NCI-H1092 treated with DMSO at 0.1 percent for 48 hours (cell line): ENCODE data around the gene KRTAP29-1.
"Not testable (repeated sequence)": the region's sequence is repeated elsewhere in the genome, so short reads cannot be mapped to it uniquely, and the experiment has no call there.

Experiments used
- DNase-seq: peaks from one replicate; lab custom pipeline; 2025; lab: John Stamatoyannopoulos, UW

The KRTAP29-1 gene

DNA sequence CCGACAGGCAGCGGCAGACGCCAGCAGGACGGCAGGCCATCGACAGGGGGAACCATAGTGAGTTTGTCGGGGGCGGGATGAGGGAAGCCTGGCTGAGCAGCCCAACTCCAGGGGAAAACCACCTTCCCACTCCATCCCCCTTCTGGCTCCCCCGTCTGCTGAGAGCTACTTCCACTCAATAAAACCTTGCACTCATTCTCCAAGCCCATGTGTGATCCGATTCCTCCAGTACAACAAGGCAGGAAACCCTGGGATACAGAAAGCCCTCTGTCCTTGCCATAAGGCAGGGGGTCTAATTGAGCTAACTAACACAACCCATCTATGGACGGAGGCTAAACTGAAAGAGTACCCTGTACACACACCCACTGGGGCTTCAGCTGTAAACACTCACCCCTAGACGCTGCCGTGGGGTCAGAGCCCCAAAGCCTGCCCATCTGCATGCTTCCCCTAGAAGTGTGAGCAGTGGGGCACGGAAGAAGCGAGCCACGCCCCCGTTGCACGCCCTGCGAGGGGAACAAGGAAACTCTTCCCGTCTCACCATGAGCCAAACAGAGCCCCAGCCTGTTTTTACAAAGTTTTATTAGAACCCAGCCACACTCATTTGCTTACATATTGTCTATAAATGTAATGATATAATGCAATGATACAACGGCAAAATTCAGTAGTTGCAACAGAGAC, 4.1 kb downstream of the KRTAP29-1 start:
- DNase-seq: no peak

DNA sequence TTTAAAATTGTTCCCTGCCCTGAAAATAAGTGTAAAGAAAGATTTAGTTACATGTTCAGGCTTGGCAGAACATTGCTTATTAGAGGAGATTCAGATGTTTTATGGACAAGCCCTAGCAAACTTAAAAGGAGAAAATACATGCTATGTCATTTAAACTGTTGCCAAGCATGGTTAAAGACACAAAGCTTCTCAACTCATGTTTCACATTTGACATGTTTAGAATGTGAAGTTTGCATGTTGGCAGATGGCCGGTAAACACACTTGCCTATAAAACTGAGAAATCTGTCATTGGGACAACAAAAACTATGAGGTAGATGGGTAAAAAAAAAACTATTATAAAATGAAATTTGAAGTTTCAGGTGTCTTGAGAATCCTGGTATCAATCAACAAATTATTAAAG, 5.8 kb downstream of the KRTAP29-1 start:
- DNase-seq: no peak

DNA sequence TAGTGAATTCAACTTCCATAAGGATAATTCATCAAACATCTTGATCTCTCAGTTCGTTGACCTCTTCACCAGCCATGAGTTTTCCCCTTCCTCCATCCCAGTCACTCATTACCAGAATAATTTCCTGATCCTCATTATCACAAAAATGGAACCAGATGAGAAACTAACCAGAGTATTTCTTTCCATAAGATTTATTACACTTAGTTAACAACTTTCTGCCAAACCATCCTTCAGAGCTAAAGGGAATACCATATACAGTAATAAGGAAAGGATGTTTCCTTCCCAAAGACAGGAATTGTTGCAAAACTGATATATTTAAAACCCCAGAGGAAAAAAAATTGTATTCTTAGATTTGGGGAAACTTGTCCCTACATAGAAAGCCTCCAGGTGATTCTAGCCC, 8.6 kb downstream of the KRTAP29-1 start:
- DNase-seq: no peak

DNA sequence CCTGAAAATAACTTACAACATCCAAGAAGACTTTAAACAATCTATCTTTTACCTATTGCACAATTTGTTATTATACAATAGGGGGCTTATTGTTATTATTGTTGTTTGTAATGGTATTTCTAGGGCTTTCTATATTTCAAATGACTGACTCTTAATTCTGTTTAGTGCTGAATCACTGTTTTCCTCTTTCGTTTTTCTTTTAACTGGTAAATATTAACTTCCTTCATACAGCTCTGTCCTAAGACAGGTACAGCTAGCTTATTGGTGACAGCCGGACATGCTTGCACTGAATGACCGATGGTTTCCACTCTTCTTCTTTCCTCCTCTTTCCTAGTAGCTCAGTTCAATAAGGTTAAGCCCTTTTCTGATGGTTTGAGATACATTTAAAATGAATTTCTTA, 15.6 kb downstream of the KRTAP29-1 start:
- no peak for DNase-seq

DNA sequence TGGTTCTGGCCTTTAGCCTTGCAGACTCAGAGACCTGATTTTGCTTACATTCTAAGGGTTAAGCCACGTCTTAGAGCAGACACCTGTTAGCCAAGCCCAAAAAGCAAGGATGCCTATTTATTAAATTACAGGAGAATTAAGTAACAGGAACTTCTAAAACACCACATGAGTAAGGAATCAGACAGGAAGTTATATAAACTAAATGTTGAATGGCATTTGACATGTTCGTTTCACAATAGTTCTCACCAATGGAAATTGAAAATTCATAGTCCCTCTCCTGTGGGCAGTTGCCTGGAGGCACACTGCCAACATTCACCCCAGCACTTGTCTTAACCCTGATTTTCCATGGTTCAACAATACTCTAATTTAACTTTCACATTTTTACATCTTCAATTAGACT, 18.1 kb downstream of the KRTAP29-1 start:
- DNase-seq: no peak

DNA sequence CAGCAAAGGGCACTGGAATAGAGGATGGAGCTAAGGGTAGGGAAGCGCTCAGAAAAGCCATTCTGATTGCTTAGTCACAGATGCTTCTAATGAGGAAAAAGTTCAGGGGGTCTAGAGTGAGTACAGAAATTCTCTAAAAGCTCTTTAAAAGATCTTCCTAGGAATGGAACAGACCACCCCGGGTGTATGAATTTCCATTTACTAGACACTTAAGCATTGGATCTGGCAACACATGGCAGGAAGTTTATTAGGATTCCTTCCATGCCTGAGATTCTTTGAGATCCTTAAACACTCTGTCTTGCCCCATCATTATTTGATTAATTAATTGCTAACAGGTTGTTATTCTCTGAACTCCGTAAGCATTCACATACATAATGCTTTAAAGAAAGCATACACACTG, 18.6 kb downstream of the KRTAP29-1 start:
- no peak for DNase-seq

DNA sequence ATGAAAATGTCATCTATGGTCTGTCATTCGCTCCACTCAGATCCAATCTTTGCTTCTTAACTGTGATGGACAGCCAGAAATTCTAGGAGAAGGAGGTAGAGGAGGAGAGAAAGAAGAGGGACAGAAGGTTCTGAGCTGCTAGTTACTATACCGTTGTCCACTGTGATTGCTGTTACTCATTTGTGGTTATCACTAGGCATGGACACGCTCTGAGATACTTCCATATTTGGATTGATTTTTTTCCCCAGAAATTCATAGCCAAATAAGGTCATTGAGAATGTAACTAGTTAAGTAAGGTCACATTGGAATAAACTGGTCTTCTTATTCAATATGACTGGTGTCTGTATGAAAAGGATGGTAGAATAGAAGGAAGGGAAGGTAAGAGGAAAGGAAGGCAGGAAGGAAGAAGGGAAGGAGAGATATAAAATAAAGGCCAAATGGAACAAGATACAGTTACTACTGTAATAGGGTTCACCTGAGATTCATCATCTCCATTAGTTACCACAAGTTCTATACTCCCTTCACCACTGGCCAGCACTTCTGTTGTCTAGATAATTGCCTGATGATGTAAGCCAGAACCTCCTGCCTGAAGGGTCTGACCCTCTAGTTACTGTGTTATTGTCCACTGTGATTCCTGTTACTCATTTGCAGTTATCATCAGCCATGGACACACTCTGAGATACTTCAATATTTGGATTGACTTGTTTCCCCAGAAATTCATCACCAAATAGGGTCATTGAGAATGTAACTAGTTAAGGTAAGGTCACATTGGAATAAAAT, 24.3 kb downstream of the KRTAP29-1 start:
- no peak for DNase-seq

DNA sequence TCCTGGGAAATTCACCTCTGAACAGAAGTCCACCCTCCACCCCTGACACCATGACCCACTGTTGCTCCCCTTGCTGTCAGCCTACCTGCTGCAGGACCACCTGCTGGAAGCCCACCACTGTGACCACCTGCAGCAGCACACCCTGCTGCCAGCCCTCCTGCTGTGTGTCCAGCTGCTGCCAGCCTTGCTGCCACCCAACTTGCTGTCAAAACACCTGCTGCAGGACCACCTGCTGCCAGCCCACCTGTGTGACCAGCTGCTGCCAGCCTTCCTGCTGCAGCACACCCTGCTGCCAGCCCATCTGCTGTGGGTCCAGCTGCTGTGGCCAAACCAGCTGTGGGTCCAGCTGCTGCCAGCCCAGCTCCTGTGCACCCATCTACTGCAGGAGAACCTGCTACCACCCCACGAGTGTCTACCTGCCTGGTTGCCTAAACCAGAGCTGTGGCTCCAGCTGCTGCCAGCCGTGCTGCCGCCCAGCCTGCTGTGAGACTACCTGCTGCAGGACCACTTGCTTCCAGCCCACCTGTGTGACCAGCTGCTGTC, 26.9 kb downstream of the KRTAP29-1 start, which contains the start of gene KRTAP9-7:
KRTAP9-7 (plus strand) TSS at position 51 of the 543 bp plus-strand sequence; CDS start at position 51, 0 bp downstream.
- DNase-seq: not testable (repeated sequence)

DNA sequence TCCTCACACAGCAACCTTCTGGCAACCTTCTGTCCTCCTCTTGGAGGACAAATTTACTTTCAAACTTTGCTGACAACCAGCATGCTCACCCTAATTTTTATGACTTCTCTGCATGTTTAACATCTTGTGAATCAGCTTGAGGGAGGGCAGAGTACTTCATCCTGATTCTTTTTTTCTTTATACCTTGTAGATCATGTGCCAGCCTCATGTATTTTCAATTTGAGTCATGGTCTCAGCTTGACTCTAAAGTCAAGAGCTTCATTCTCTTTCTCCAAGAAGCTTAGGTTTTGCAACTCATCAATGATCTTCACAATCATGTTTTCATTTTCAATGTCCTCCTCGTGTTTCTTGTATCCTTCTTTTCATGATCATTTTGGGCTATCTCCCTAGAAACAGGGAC, 30.8 kb downstream of the KRTAP29-1 start:
- DNase-seq: no peak

DNA sequence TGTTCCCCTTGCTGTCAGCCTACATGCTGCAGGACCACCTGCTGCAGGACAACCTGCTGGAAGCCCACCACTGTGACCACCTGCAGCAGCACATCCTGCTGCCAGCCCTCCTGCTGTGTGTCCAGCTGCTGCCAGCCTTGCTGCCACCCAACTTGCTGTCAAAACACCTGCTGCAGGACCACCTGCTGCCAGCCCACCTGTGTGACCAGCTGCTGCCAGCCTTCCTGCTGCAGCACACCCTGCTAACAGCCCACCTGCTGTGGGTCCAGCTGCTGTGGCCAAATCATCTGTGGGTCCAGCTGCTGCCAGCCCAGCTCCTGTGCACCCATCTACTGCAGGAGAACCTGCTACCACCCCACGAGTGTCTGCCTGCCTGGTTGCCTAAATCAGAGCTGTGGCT, 31.3 kb downstream of the KRTAP29-1 start:
- DNase-seq: not testable (repeated sequence)

DNA sequence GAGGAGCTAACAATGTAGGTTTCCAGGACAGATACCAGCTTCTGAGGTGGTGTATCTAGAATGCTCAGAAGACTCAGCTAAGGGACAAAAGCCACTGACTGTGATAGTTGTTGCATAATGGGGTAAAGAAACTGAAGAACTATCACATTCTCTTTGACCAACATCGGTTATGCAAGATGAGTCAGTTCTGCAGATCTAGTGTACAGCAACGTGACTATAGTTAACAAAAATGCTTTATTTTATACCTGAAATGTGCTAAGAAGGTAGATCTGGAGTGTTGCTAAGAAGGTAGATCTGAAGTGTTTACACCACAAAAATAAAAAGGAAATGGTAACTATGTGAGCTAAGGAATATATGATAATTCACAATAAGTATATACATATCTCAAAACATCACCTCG, 34.9 kb downstream of the KRTAP29-1 start:
- no peak for DNase-seq

DNA sequence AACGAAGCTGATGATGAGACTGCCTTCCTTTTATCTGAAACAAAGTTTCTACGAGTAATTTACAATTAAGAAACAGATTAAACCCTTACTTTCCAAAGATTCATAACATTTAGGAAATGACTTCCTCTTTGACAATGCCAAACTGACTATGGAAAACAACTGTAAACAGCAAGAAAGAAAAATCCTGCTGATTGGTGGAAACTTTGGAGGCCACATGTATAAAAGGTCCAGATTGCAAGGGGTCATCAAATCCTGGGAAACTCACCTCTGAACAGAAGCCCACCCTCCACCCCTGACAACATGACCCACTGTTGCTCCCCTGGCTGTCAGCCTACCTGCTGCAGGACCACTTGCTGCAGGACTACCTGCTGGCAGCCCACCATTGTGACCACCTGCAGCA, 37.6 kb downstream of the KRTAP29-1 start, which contains the start of gene KRTAP9-6:
KRTAP9-6 (plus strand) TSS at position 301 of the 400 bp plus-strand sequence; CDS start at position 301, 0 bp downstream.
- no peak for DNase-seq

DNA sequence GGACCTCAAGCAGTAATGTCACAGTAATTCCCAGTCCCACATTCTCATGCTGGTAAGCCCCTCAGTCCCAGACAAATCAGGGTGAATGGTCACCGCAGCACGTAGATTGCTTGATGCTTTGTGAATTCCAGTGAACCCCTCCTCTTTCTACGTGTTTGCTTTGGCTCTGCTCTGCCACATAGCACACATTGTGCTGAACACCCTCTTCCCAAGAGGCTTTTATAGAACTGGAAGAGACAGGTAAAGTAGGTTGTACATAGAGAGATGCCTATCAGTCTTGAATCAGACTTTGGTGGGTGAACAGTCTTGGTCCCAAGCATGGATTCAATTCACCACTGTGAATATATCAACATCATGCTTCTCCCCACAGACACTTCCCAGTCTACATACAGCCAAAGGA, 38.1 kb downstream of the KRTAP29-1 start:
- no peak for DNase-seq

DNA sequence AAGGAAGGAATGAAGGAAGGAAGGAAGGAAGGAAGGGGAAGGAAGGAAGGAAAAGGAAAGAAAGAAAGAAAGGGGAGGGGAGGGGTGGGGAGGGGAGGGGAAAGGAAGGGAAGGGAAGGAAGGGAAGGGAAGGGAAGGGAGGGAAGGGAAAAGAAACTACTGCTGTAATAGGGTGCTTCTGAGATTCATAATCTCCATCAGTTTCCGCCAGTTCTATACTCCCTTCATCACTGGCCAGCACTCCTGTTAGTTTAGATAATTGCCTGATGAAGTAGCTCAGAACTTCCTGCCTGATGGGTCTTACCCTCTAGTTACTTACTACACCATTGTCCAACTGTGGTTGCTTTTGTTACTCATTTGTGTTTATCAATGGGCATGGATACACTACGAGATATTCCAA, 39.4 kb downstream of the KRTAP29-1 start:
- DNase-seq: no peak

DNA sequence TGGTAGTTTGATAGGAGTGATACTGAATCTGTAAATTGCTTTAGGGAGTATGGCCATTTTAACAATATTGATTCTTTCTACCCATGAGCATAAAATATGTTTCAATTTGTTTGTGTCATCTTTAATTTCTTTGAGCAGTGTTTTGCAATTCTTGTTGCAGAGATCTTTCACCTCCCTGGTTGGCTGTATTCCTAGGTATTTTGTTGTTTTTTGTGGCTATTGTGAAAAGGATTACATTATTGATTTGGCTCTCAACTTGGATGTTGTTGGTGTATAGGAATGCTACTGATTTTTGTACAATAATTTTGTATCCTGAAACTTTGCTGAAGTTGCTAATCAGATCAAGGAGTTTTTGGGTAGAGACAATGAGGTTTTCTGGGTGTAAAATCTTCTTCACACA, 44.2 kb downstream of the KRTAP29-1 start:
- DNase-seq: no peak

DNA sequence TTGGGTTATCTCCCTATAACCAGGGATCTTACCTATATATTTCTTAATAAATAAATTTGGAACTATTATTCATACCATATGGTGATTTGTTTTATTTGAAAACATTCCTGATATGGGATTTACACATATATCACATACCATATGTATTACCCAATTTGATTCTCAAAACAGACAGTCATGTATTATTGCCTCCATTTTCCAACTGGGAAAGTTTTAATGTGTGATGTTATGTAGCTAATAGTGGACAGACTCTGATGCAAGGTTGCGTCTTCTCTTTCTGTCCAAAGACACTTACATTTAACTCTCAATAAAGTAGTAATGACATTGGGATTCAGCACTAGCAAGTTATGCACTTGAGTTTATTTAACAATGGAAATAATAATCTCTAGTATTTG, 46.4 kb downstream of the KRTAP29-1 start:
- no peak for DNase-seq

DNA sequence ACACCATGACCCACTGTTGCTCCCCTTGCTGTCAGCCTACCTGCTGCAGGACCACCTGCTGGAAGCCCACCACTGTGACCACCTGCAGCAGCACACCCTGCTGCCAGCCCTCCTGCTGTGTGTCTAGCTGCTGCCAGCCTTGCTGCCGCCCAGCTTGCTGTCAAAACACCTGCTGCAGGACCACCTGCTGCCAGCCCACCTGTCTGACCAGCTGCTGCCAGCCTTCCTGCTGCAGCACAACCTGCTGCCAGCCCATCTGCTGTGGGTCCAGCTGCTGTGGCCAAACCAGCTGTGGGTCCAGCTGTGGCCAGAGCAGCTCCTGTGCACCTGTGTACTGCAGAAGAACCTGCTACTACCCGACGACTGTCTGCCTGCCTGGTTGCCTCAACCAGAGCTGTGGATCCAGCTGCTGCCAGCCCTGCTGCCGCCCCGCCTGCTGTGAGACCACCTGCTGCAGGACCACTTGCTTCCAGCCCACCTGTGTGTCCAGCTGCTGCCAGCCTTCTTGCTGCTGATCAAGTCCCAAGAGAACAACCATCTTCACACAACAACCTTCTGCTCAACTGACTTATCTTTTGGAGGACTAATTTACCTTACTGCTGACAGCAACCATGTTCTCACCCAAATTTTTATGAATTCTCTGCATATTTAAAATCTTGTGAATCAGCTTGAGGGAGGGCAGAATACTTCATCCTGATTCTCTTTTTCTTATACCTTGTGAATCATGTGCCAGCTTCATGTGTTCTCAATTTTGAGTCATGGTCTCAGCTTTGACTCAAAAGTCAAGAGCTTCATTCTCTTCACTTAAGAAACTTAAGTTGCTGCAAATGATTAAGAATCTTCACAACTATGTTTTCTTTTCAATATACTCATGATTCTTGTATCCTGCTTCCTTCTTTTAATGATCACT, 47.0 kb downstream of the KRTAP29-1 start, which contains the start of gene KRTAP9-9:
KRTAP9-9 (plus strand) TSS at position 4 of the 910 bp plus-strand sequence.
- DNase-seq: not testable (repeated sequence)

DNA sequence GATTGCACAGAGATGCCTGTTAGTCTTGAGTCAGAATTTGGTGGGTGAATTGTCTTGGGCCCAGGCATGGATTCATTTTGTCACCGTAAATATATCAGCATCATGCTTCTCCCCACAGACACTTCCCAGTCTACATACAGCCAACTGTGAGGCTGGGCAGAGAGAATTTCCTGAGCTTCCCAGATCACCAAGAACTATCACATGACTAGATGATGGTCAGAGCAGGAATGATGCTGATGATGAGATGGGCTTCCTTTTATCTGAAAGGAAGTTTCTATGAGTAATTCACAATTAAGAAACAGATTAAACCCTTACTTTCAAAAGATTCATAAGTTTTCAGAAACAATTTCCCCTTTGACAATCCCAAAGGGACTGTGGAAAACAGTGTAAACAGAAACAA, 47.8 kb downstream of the KRTAP29-1 start:
- DNase-seq: no peak
